ENCODE measurements around the gene DPM3.

DPM3 gene

GRCh38 chr1:155167166-155168104 is 27.1 kb upstream of the DPM3 start:
- TF ChIP-seq CTCF (IDR thresholded peaks at IDR 0.05) = peak; percentile 90

- TF ChIP-seq CTCF (IDR thresholded peaks at IDR 0.05) = no peak
Measured at GRCh38 chr1:155166471-155167165, 26.3 kb upstream of the DPM3 start.

- no peak for TF ChIP-seq CTCF (IDR thresholded peaks at IDR 0.05)
Measured at GRCh38 chr1:155166051-155166470, 25.7 kb upstream of the DPM3 start.

- TF ChIP-seq CTCF (IDR thresholded peaks at IDR 0.05) = no peak
Measured at GRCh38 chr1:155160128-155160527, 19.8 kb upstream of the DPM3 start.

GRCh38 chr1:155158991-155159390 is 18.7 kb upstream of the DPM3 start:
- TF ChIP-seq CTCF (IDR thresholded peaks at IDR 0.05) = no peak

- TF ChIP-seq CTCF (IDR thresholded peaks at IDR 0.05) = no peak
Measured at GRCh38 chr1:155145491-155145890, 5.2 kb upstream of the DPM3 start.

GRCh38 chr1:155141749-155142148 is 1.4 kb upstream of the DPM3 start:
- TF ChIP-seq CTCF (IDR thresholded peaks at IDR 0.05) = no peak
